Vagina (tissue), 2 donors: Measurements from ENCODE around the gene ZNF24.

Experiments used
- POLR2A ChIP-seq, 2 donors: fragments of 450-650 bp; IDR thresholded peaks; one replicate each; pipeline ENCODE4 v1.6.1; 2017; ENCODE audit warnings: antibody characterized with exemption in 2 of 2, mild to moderate bottlenecking in 2 of 2, moderate library complexity in 2 of 2
- POLR2AphosphoS5 ChIP-seq, 2 donors: sonication (generic); formaldehyde crosslinking; IDR thresholded peaks; one replicate each; pipeline ENCODE4 v1.9.0; 2017; ENCODE audit warnings: antibody characterized with exemption in 2 of 2, mild to moderate bottlenecking in 2 of 2, low read depth in 1 of 2; ENCODE audit not compliant: insufficient read depth in 1 of 2
- TF ChIP-seq, protein P1 (sequence below), 3 experiments: fragments of 450-650 bp in 2 of 3; fragments of 200-600 bp in 1 of 3; sonication (generic) in 1 of 3; IDR thresholded peaks; one replicate each; pipeline ENCODE4 v1.5.1; 2017 to 2019; ENCODE audit warnings: antibody characterized with exemption in 3 of 3, mild to moderate bottlenecking in 2 of 3, moderate library complexity in 2 of 3

DNA sequence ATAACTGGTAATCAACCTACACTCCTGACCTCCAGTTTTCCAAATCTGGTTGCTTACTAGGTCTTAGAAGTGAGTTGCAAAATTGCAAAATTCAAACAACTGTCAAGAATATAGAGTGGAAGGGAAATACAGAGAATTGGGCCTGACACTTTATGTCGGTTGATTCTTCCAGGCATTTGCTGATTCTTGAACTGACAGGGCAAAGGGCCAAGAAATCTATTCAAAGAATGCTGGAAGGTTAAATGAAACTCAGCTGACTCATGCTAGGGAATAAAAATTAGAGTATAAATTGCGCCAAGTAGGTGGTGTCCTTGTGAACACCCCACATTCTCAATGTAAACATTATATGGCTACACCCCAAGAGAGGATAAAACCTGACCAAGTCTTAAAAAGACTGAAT, 32.7 kb downstream of the ZNF24 start:
- TF ChIP-seq, protein P1, sequence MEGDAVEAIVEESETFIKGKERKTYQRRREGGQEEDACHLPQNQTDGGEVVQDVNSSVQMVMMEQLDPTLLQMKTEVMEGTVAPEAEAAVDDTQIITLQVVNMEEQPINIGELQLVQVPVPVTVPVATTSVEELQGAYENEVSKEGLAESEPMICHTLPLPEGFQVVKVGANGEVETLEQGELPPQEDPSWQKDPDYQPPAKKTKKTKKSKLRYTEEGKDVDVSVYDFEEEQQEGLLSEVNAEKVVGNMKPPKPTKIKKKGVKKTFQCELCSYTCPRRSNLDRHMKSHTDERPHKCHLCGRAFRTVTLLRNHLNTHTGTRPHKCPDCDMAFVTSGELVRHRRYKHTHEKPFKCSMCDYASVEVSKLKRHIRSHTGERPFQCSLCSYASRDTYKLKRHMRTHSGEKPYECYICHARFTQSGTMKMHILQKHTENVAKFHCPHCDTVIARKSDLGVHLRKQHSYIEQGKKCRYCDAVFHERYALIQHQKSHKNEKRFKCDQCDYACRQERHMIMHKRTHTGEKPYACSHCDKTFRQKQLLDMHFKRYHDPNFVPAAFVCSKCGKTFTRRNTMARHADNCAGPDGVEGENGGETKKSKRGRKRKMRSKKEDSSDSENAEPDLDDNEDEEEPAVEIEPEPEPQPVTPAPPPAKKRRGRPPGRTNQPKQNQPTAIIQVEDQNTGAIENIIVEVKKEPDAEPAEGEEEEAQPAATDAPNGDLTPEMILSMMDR (IDR thresholded peaks at IDR 0.05), result no peak
- no peak for TF ChIP-seq POLR2A (IDR thresholded peaks at IDR 0.05)
- TF ChIP-seq POLR2AphosphoS5 (IDR thresholded peaks at IDR 0.05; ENCODE audit: insufficient read depth in 1 of 2, low read depth in 1 of 2), result no peak
